DOHH2 (cell line): ENCODE measurements around the gene TRPM8.

Experiments
- EZH2phosphoT487 ChIP-seq: fragments of 200-600 bp; sonication (generic); IDR thresholded peaks from 2 replicates; pipeline ENCODE4 v1.6.1; 2017; ENCODE audit warnings: borderline replicate concordance, mild to moderate bottlenecking, antibody characterized with exemption, low read length, moderate library complexity, mixed read lengths
- TF ChIP-seq, protein P1 (sequence below): fragments of 200-600 bp; sonication (generic); IDR thresholded peaks from one replicate; pipeline ENCODE4 v1.5.1; 2014; ENCODE audit warnings: antibody characterized with exemption, mild to moderate bottlenecking, low read depth, low read length; ENCODE audit not compliant: poor library complexity, severe bottlenecking

- TF ChIP-seq, protein P1, sequence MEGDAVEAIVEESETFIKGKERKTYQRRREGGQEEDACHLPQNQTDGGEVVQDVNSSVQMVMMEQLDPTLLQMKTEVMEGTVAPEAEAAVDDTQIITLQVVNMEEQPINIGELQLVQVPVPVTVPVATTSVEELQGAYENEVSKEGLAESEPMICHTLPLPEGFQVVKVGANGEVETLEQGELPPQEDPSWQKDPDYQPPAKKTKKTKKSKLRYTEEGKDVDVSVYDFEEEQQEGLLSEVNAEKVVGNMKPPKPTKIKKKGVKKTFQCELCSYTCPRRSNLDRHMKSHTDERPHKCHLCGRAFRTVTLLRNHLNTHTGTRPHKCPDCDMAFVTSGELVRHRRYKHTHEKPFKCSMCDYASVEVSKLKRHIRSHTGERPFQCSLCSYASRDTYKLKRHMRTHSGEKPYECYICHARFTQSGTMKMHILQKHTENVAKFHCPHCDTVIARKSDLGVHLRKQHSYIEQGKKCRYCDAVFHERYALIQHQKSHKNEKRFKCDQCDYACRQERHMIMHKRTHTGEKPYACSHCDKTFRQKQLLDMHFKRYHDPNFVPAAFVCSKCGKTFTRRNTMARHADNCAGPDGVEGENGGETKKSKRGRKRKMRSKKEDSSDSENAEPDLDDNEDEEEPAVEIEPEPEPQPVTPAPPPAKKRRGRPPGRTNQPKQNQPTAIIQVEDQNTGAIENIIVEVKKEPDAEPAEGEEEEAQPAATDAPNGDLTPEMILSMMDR: no peak
- no peak for TF ChIP-seq EZH2phosphoT487
These were observed 73.2 kb downstream of the TRPM8 start for GRCh38 chr2:233990261-233990798.
